ENCODE measurements around the gene CAPS. TPM values are rescaled to one million over a fixed set of nuclear protein-coding genes. Genes with fewer than 3 reads are reported as not detected.

The CAPS gene
- total RNA-seq, 1 experiment from 2014 or later = 255 TPM

- ChIA-PET CTCF (no interaction called here), POLR2A (ENCODE audit: unreplicated experiment) (no interaction called here)
- H3K9ac ChIP-seq (ENCODE audit: low read length) = no peak overlapping the region
- ATAC-seq = no peak
- H4K20me1 ChIP-seq (ENCODE audit: low read length) = no peaks in the 10 kb centered on the region
- H3K79me2 ChIP-seq (ENCODE audit: low read length) = no peaks in the 10 kb centered on the region
- no peak overlapping the region for H3K4me2 ChIP-seq (ENCODE audit: low read length)
- BruUV-seq (replicated peaks) = TSS peak; percentile 6
- H3K9me2 ChIP-seq (replicated peaks; ENCODE audit: low read length) = no peaks in the 10 kb centered on the region
- H3K9me3 ChIP-seq (ENCODE audit: low read length) = no peaks in the 10 kb centered on the region
- no peak for DNase-seq
- no peak overlapping the region for H3K4me3 ChIP-seq (ENCODE audit: low read length)
- no peaks in the 10 kb centered on the region for H3F3A ChIP-seq (ENCODE audit: low read length, unreplicated experiment)
- TF ChIP-seq EZH2 (IDR thresholded peaks at IDR 0.05; ENCODE audit: low read length, unreplicated experiment) (no peak), CTCF (conservative IDR thresholded peaks at IDR 0.05; ENCODE audit: low read depth, low read length) (no peak), EZH2phosphoT487 (IDR thresholded peaks at IDR 0.05; ENCODE audit: borderline replicate concordance, low read length) (no peak)
- no peaks in the 10 kb centered on the region for H3K27me3 ChIP-seq (ENCODE audit: low read length)
- no peak overlapping the region for H3K27ac ChIP-seq (ENCODE audit: low read length)
- no peaks in the 10 kb centered on the region for H3K4me1 ChIP-seq (ENCODE audit: insufficient read depth, low read length)
- intact Hi-C loops (cut with micrococcal nuclease) = no loop called here
- peaks cover 64% of the 10 kb centered on the region for H3K36me3 ChIP-seq (ENCODE audit: low read depth, low read length)
- no peak overlapping the region for H2AFZ ChIP-seq (ENCODE audit: low read length)
These were observed 7.6 kb downstream of the CAPS start for GRCh38 chr19:5921516-5922160.

- no peak overlapping the region for H3K9ac ChIP-seq (ENCODE audit: low read length)
- H3K4me2 ChIP-seq (ENCODE audit: low read length) = no peak overlapping the region
- ChIA-PET POLR2A (ENCODE audit: unreplicated experiment) (no interaction called here), CTCF (no interaction called here)
- no peak overlapping the region for H3K27ac ChIP-seq (ENCODE audit: low read length)
- H3K27me3 ChIP-seq (ENCODE audit: low read length) = no peaks in the 10 kb centered on the region
- no peak overlapping the region for H2AFZ ChIP-seq (ENCODE audit: low read length)
- no TSS peak for BruUV-seq (replicated peaks)
- no peaks in the 10 kb centered on the region for H3F3A ChIP-seq (ENCODE audit: low read length, unreplicated experiment)
- H3K79me2 ChIP-seq (ENCODE audit: low read length) = no peaks in the 10 kb centered on the region
- no peaks in the 10 kb centered on the region for H3K9me3 ChIP-seq (ENCODE audit: low read length)
- TF ChIP-seq EZH2phosphoT487 (IDR thresholded peaks at IDR 0.05; ENCODE audit: borderline replicate concordance, low read length) (no peak), EZH2 (IDR thresholded peaks at IDR 0.05; ENCODE audit: low read length, unreplicated experiment) (no peak), CTCF (conservative IDR thresholded peaks at IDR 0.05; ENCODE audit: low read depth, low read length) (no peak)
- ATAC-seq (no peak), DNase-seq (no peak)
- peaks cover 64% of the 10 kb centered on the region for H3K36me3 ChIP-seq (ENCODE audit: low read depth, low read length)
- intact Hi-C loops (cut with micrococcal nuclease) = no loop called here
- no peaks in the 10 kb centered on the region for H3K4me1 ChIP-seq (ENCODE audit: insufficient read depth, low read length)
- no peaks in the 10 kb centered on the region for H3K9me2 ChIP-seq (replicated peaks; ENCODE audit: low read length)
- no peaks in the 10 kb centered on the region for H4K20me1 ChIP-seq (ENCODE audit: low read length)
- H3K4me3 ChIP-seq (ENCODE audit: low read length) = no peak overlapping the region
These were observed 8.1 kb downstream of the CAPS start for GRCh38 chr19:5922161-5922545.

- DNase-seq (no peak), ATAC-seq (no peak)
- H3K4me2 ChIP-seq (ENCODE audit: low read length) = no peak overlapping the region
- no peaks in the 10 kb centered on the region for H3K79me2 ChIP-seq (ENCODE audit: low read length)
- POLR2A ChIA-PET (ENCODE audit: unreplicated experiment) = no interaction called here
- H3K4me1 ChIP-seq (ENCODE audit: insufficient read depth, low read length) = no peaks in the 10 kb centered on the region
- intact Hi-C loops (cut with micrococcal nuclease) = no loop called here
- TF ChIP-seq EZH2 (IDR thresholded peaks at IDR 0.05; ENCODE audit: low read length, unreplicated experiment) = no peak
- H3K9me2 ChIP-seq (replicated peaks; ENCODE audit: low read length) = no peaks in the 10 kb centered on the region
- H3K9me3 ChIP-seq (ENCODE audit: low read length) = no peaks in the 10 kb centered on the region
- no peak overlapping the region for H3K4me3 ChIP-seq (ENCODE audit: low read length)
- H3K27ac ChIP-seq (ENCODE audit: low read length) = no peak overlapping the region
- no peak overlapping the region for H3K9ac ChIP-seq (ENCODE audit: low read length)
- H4K20me1 ChIP-seq (ENCODE audit: low read length) = no peaks in the 10 kb centered on the region
- peaks cover 68% of the 10 kb centered on the region for H3K36me3 ChIP-seq (ENCODE audit: low read depth, low read length)
- no TSS peak for BruUV-seq (replicated peaks)
- no peak overlapping the region for H2AFZ ChIP-seq (ENCODE audit: low read length)
- H3F3A ChIP-seq (ENCODE audit: low read length, unreplicated experiment) = no peaks in the 10 kb centered on the region
- no peaks in the 10 kb centered on the region for H3K27me3 ChIP-seq (ENCODE audit: low read length)
- CTCF ChIA-PET = no interaction called here
These were observed 9.3 kb downstream of the CAPS start for GRCh38 chr19:5923356-5923755.
